Measurements from ENCODE around the gene TTC9. TPM values are rescaled to one million over a fixed set of nuclear protein-coding genes. Genes with fewer than 3 reads are reported as not detected.
A peak's percentile ranks its signal among the peaks of the same experiment; 100 is the strongest.

TTC9 gene
- total and polyA plus RNA-seq, 4 donors: 0.09 to 0.98 (median 0.45) TPM

DNA sequence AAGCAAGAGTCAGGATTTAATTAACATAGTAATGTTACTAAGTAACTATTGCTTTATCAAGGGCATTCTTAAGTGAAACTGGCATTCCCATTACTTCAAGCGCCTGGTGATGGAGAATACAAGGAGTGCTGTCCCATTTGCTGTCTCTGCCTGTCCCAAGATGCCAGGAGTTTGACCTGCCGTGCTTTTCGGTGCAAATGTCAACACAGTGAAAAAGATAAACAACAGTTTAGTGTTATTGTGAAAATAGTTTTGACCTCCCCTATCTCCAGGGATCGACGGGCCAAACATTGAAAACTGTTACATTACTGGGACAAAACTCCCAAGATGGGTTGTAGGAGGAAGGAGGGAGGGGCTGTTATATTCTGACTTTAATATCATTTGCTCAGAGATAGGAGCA is 74.8 kb downstream of the TTC9 start (continued):
- TF ChIP-seq, protein P1, sequence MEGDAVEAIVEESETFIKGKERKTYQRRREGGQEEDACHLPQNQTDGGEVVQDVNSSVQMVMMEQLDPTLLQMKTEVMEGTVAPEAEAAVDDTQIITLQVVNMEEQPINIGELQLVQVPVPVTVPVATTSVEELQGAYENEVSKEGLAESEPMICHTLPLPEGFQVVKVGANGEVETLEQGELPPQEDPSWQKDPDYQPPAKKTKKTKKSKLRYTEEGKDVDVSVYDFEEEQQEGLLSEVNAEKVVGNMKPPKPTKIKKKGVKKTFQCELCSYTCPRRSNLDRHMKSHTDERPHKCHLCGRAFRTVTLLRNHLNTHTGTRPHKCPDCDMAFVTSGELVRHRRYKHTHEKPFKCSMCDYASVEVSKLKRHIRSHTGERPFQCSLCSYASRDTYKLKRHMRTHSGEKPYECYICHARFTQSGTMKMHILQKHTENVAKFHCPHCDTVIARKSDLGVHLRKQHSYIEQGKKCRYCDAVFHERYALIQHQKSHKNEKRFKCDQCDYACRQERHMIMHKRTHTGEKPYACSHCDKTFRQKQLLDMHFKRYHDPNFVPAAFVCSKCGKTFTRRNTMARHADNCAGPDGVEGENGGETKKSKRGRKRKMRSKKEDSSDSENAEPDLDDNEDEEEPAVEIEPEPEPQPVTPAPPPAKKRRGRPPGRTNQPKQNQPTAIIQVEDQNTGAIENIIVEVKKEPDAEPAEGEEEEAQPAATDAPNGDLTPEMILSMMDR (IDR thresholded peaks at IDR 0.05; ENCODE audit: low read depth, low read length, missing input control): no peak

DNA sequence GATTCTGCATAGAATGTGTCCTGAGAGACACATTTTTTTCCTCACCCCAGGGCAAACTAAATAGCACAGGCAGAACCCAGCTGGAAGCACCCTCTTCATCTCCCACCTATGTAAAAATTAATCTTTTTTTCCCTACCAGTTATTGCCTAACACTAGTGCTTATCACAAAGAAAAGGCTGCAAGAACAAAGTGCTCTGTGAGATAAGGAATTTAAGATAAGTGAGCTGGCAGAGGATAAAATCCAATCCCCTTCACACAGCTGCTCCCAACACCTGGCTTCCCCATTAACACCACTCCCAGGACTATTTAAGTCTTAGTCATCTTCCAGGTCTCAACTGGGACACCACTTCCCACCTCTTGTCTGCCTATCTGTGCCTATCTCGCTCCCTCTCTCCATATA is 75.2 kb downstream of the TTC9 start:
- TF ChIP-seq TAF1 (conservative IDR thresholded peaks at IDR 0.05) (no peak), GABPA (IDR thresholded peaks at IDR 0.05 in 1 of 2, conservative IDR thresholded peaks at IDR 0.05 in 1 of 2) (no peak), RXRA (IDR thresholded peaks at IDR 0.05) (no peak), FOXA1 (IDR thresholded peaks at IDR 0.05) (no peak), EGR1 (IDR thresholded peaks at IDR 0.05; ENCODE audit: low read depth in 2 of 2) (no peak), RAD21 (IDR thresholded peaks at IDR 0.05) (no peak), FOXA2 (IDR thresholded peaks at IDR 0.05) (no peak), YY1 (IDR thresholded peaks at IDR 0.05) (no peak)
- TF ChIP-seq, protein P1 (IDR thresholded peaks at IDR 0.05; ENCODE audit: low read depth, low read length, missing input control): no peak
- TF ChIP-seq, protein P2, sequence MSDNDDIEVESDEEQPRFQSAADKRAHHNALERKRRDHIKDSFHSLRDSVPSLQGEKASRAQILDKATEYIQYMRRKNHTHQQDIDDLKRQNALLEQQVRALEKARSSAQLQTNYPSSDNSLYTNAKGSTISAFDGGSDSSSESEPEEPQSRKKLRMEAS (IDR thresholded peaks at IDR 0.05): no peak
- TF ChIP-seq, protein P3, sequence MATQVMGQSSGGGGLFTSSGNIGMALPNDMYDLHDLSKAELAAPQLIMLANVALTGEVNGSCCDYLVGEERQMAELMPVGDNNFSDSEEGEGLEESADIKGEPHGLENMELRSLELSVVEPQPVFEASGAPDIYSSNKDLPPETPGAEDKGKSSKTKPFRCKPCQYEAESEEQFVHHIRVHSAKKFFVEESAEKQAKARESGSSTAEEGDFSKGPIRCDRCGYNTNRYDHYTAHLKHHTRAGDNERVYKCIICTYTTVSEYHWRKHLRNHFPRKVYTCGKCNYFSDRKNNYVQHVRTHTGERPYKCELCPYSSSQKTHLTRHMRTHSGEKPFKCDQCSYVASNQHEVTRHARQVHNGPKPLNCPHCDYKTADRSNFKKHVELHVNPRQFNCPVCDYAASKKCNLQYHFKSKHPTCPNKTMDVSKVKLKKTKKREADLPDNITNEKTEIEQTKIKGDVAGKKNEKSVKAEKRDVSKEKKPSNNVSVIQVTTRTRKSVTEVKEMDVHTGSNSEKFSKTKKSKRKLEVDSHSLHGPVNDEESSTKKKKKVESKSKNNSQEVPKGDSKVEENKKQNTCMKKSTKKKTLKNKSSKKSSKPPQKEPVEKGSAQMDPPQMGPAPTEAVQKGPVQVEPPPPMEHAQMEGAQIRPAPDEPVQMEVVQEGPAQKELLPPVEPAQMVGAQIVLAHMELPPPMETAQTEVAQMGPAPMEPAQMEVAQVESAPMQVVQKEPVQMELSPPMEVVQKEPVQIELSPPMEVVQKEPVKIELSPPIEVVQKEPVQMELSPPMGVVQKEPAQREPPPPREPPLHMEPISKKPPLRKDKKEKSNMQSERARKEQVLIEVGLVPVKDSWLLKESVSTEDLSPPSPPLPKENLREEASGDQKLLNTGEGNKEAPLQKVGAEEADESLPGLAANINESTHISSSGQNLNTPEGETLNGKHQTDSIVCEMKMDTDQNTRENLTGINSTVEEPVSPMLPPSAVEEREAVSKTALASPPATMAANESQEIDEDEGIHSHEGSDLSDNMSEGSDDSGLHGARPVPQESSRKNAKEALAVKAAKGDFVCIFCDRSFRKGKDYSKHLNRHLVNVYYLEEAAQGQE (IDR thresholded peaks at IDR 0.05): no peak
- 83% methylated on average over 1 of the region's 1 CpG for WGBS
- Histone ChIP-seq H3K9ac (ENCODE audit: low read depth in 1 of 2, low read length in 2 of 2) (no peak overlapping the region), H3K4me3 (ENCODE audit: low read depth in 1 of 3, low read length in 3 of 3) (no peak overlapping the region), H3K36me3 (ENCODE audit: control insufficient read depth in 4 of 4, insufficient read depth in 3 of 4, low read depth in 1 of 4, low read length in 3 of 4) (no peaks in the 10 kb centered on the region), H3K9me3 (ENCODE audit: control insufficient read depth in 4 of 4, low read length in 3 of 4) (no peaks in the 10 kb centered on the region), H3K4me1 (ENCODE audit: control insufficient read depth in 4 of 4, insufficient read depth in 4 of 4, low read length in 3 of 4) (peaks cover 7 to 31% (median 18%) of the 10 kb centered on the region in 4 donors), H3K27ac (ENCODE audit: low read depth in 1 of 2, low read length in 2 of 2) (peak overlapping the region; percentile 10 to 59), H3K27me3 (ENCODE audit: control insufficient read depth in 4 of 4, insufficient read depth in 4 of 4, low read length in 3 of 4) (no peaks in the 10 kb centered on the region)
- no peak for DNase-seq (ENCODE audit: low spot score)

Data from liver (tissue), 9 donors.